Measurements from ENCODE around the gene CRYM.
"Not testable (repeated sequence)": the region's sequence is repeated elsewhere in the genome, so short reads cannot be mapped to it uniquely, and the experiment has no call there.

The CRYM gene

GRCh38 chr16:21277927-21278706, at the start of gene CRYM:
Gene CRYM, minus strand, starts transcription at chr16:21278290. Its CDS starts 39 bp downstream, at chr16:21278251.
- FAIRE-seq = no peak

GRCh38 chr16:21327046-21327445, 49.0 kb upstream of the CRYM start:
- no peak for FAIRE-seq

- no peak for FAIRE-seq
Measured at GRCh38 chr16:21326459-21326858, 48.4 kb upstream of the CRYM start.

GRCh38 chr16:21324267-21324666, 46.2 kb upstream of the CRYM start:
- FAIRE-seq = no peak

- FAIRE-seq = not testable (repeated sequence)
Measured at GRCh38 chr16:21322251-21322650, 44.2 kb upstream of the CRYM start.

GRCh38 chr16:21321736-21322135, 43.6 kb upstream of the CRYM start:
- FAIRE-seq = no peak

- FAIRE-seq = no peak
Measured at GRCh38 chr16:21314339-21314738, 36.2 kb upstream of the CRYM start.

GRCh38 chr16:21312863-21313372, 34.8 kb upstream of the CRYM start:
- FAIRE-seq = not testable (repeated sequence)

- FAIRE-seq = not testable (repeated sequence)
Measured at GRCh38 chr16:21312046-21312445, 34.0 kb upstream of the CRYM start.

- FAIRE-seq = not testable (repeated sequence)
Measured at GRCh38 chr16:21306712-21307111, 28.6 kb upstream of the CRYM start.

- no peak for FAIRE-seq
Measured at GRCh38 chr16:21302898-21303528, 24.9 kb upstream of the CRYM start.

GRCh38 chr16:21302454-21302853, 24.4 kb upstream of the CRYM start:
- FAIRE-seq = no peak

- no peak for FAIRE-seq
Measured at GRCh38 chr16:21301895-21302291, 23.8 kb upstream of the CRYM start.

GRCh38 chr16:21301168-21301894, 23.2 kb upstream of the CRYM start:
- no peak for FAIRE-seq

GRCh38 chr16:21300309-21301167, 22.4 kb upstream of the CRYM start:
- FAIRE-seq = peak; percentile 100

- FAIRE-seq = not testable (repeated sequence)
Measured at GRCh38 chr16:21289789-21290188, 11.7 kb upstream of the CRYM start.

GRCh38 chr16:21285314-21285713, 7.2 kb upstream of the CRYM start:
- no peak for FAIRE-seq

GRCh38 chr16:21284414-21284813, 6.3 kb upstream of the CRYM start:
- no peak for FAIRE-seq

- FAIRE-seq = no peak
Measured at GRCh38 chr16:21283521-21284289, 5.6 kb upstream of the CRYM start.

GRCh38 chr16:21281698-21282389, 3.8 kb upstream of the CRYM start:
- FAIRE-seq = no peak

GRCh38 chr16:21279501-21279900, 1.4 kb upstream of the CRYM start:
- no peak for FAIRE-seq
